Loucy (cell line): Measurements from ENCODE around the gene BICD1.

Source experiments
- H2AFZ ChIP-seq: fragments of 200-600 bp; sonication (generic); 2 replicates; pipeline ENCODE4 v1.6.0; 2016; ENCODE audit warnings: antibody characterized with exemption, mild to moderate bottlenecking, low read length, moderate library complexity
- H3F3A ChIP-seq: fragments of 200-600 bp; 2 replicates; pipeline ENCODE4 v1.6.0; 2016; ENCODE audit warnings: antibody characterized with exemption, low read depth, mild to moderate bottlenecking
- H3K27me3 ChIP-seq: fragments of 200-600 bp; sonication (generic); 2 replicates; pipeline ENCODE4 v1.6.1; 2014; ENCODE audit warnings: low read length, mild to moderate bottlenecking; ENCODE audit not compliant: insufficient read depth, poor library complexity, severe bottlenecking
- H3K36me3 ChIP-seq: fragments of 200-600 bp; sonication (generic); 2 replicates; pipeline ENCODE4 v1.6.1; 2016; ENCODE audit warnings: low read length; ENCODE audit not compliant: insufficient read depth
- H3K4me1 ChIP-seq: fragments of 200-600 bp; sonication (generic); 2 replicates; pipeline ENCODE4 v1.5.1; 2014; ENCODE audit warnings: low read length, mild to moderate bottlenecking; ENCODE audit not compliant: insufficient read depth, poor library complexity, severe bottlenecking
- H3K4me2 ChIP-seq: fragments of 200-600 bp; sonication (generic); 2 replicates; pipeline ENCODE4 v1.6.0; 2014; ENCODE audit warnings: antibody characterized with exemption, low read length, low read depth, mild to moderate bottlenecking; ENCODE audit not compliant: poor library complexity, severe bottlenecking
- H3K4me3 ChIP-seq: fragments of 200-600 bp; sonication (generic); 2 replicates; pipeline ENCODE4 v1.5.1; 2014; ENCODE audit warnings: low read length, mild to moderate bottlenecking, mixed read lengths; ENCODE audit not compliant: poor library complexity, severe bottlenecking
- H3K79me2 ChIP-seq: fragments of 200-600 bp; sonication (generic); 2 replicates; pipeline ENCODE4 v1.6.1; 2014; ENCODE audit warnings: low read length; ENCODE audit not compliant: insufficient read depth
- H3K9ac ChIP-seq: fragments of 200-600 bp; sonication (generic); 2 replicates; pipeline ENCODE4 v1.6.0; 2014; ENCODE audit warnings: mild to moderate bottlenecking, low read depth, low read length, moderate library complexity; ENCODE audit not compliant: poor library complexity, severe bottlenecking
- H3K9me2 ChIP-seq: fragments of 200-600 bp; sonication (generic); replicated peaks from 2 replicates; pipeline ENCODE4 v1.6.1; 2016; ENCODE audit warnings: low read depth, low read length, mixed read lengths
- H3K9me3 ChIP-seq: fragments of 200-600 bp; sonication (generic); 2 replicates; pipeline ENCODE4 v1.6.1; 2014; ENCODE audit warnings: mild to moderate bottlenecking, antibody characterized with exemption, low read length, low read depth; ENCODE audit not compliant: insufficient read depth
- H4K20me1 ChIP-seq: fragments of 200-600 bp; sonication (generic); 2 replicates; pipeline ENCODE4 v1.6.0; 2014; ENCODE audit warnings: antibody characterized with exemption, low read length, mild to moderate bottlenecking; ENCODE audit not compliant: insufficient read depth, poor library complexity, severe bottlenecking
- CTCF ChIP-seq: fragments of 200-600 bp; sonication (generic); conservative IDR thresholded peaks from 2 replicates; pipeline ENCODE4 v1.5.1; 2014; ENCODE audit warnings: mild to moderate bottlenecking, antibody characterized with exemption, low read length
- EZH2phosphoT487 ChIP-seq: fragments of 200-600 bp; IDR thresholded peaks from 2 replicates; pipeline ENCODE4 v1.6.1; 2018; ENCODE audit warnings: antibody characterized with exemption, mild to moderate bottlenecking, moderate library complexity, borderline replicate concordance

The BICD1 gene

GRCh38 chr12:32166510-32166909 is 59.9 kb downstream of the BICD1 start:
- no peaks in the 10 kb centered on the region for H3K27me3 ChIP-seq
- TF ChIP-seq EZH2phosphoT487 (no peak), CTCF (no peak)
- no peaks in the 10 kb centered on the region for H3K4me1 ChIP-seq
- no peak overlapping the region for H3K4me2 ChIP-seq
- no peaks in the 10 kb centered on the region for H3F3A ChIP-seq
- no peaks in the 10 kb centered on the region for H4K20me1 ChIP-seq
- H3K36me3 ChIP-seq = no peaks in the 10 kb centered on the region
- no peak overlapping the region for H2AFZ ChIP-seq
- H3K9ac ChIP-seq = no peak overlapping the region
- H3K9me3 ChIP-seq = no peaks in the 10 kb centered on the region
- no peaks in the 10 kb centered on the region for H3K79me2 ChIP-seq
- no peaks in the 10 kb centered on the region for H3K9me2 ChIP-seq
- no peak overlapping the region for H3K4me3 ChIP-seq

GRCh38 chr12:32170437-32170998 is 63.9 kb downstream of the BICD1 start:
- Histone ChIP-seq H3K79me2 (no peaks in the 10 kb centered on the region), H3K27me3 (no peaks in the 10 kb centered on the region), H3K9ac (no peak overlapping the region)

GRCh38 chr12:32171211-32171610 is 64.6 kb downstream of the BICD1 start:
- Histone ChIP-seq H3K4me1 (no peaks in the 10 kb centered on the region), H3F3A (no peaks in the 10 kb centered on the region), H3K9me3 (no peaks in the 10 kb centered on the region), H2AFZ (no peak overlapping the region), H3K9me2 (no peaks in the 10 kb centered on the region), H3K79me2 (no peaks in the 10 kb centered on the region), H3K4me3 (no peak overlapping the region), H3K4me2 (no peak overlapping the region), H3K36me3 (no peaks in the 10 kb centered on the region), H3K27me3 (no peaks in the 10 kb centered on the region), H3K9ac (no peak overlapping the region), H4K20me1 (no peaks in the 10 kb centered on the region)
- no peak for TF ChIP-seq CTCF
- TF ChIP-seq EZH2phosphoT487 = no peak

More at GRCh38 chr12:32170437-32170998, 63.9 kb downstream of the BICD1 start:
- TF ChIP-seq CTCF (no peak), EZH2phosphoT487 (no peak)
- H3K4me1 ChIP-seq = no peaks in the 10 kb centered on the region
- no peaks in the 10 kb centered on the region for H3K9me2 ChIP-seq
- no peak overlapping the region for H3K4me3 ChIP-seq
- H3K4me2 ChIP-seq = no peak overlapping the region
- H3K36me3 ChIP-seq = no peaks in the 10 kb centered on the region
- H3K9me3 ChIP-seq = no peaks in the 10 kb centered on the region
- H4K20me1 ChIP-seq = no peaks in the 10 kb centered on the region
- H2AFZ ChIP-seq = no peak overlapping the region
- no peaks in the 10 kb centered on the region for H3F3A ChIP-seq
